ENCODE measurements around the gene ERAP2.

DNA sequence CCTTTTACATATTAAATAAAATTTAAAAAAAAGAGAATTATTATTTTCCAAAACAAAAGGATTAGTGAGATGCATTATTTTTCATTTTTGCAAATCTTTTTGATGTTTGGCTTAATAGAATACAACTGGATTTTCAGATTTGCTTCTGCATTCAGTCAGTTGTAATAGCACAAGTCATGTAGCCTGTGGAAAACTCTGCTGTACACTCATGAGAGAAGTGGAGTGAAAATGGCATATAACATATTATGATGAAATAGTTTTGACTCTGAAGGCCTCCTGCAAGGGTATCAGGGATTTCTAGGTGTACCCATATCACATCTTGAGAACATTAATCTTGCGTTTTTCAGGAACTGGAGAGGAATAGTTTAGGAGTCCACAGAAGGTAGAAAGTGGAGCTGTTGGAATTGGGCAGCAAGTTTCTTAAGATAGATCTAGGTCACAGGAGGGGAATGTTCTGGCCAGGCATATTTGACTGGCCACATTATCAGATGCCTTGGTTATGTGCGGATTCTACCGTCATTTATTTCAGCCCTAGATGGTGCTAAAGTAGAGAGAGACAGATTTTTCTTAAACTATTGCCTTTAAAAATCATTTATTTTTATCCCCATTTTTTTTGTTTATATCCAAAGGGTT is 75.9 kb downstream of the ERAP2 start:
- TF ChIP-seq, protein P1, sequence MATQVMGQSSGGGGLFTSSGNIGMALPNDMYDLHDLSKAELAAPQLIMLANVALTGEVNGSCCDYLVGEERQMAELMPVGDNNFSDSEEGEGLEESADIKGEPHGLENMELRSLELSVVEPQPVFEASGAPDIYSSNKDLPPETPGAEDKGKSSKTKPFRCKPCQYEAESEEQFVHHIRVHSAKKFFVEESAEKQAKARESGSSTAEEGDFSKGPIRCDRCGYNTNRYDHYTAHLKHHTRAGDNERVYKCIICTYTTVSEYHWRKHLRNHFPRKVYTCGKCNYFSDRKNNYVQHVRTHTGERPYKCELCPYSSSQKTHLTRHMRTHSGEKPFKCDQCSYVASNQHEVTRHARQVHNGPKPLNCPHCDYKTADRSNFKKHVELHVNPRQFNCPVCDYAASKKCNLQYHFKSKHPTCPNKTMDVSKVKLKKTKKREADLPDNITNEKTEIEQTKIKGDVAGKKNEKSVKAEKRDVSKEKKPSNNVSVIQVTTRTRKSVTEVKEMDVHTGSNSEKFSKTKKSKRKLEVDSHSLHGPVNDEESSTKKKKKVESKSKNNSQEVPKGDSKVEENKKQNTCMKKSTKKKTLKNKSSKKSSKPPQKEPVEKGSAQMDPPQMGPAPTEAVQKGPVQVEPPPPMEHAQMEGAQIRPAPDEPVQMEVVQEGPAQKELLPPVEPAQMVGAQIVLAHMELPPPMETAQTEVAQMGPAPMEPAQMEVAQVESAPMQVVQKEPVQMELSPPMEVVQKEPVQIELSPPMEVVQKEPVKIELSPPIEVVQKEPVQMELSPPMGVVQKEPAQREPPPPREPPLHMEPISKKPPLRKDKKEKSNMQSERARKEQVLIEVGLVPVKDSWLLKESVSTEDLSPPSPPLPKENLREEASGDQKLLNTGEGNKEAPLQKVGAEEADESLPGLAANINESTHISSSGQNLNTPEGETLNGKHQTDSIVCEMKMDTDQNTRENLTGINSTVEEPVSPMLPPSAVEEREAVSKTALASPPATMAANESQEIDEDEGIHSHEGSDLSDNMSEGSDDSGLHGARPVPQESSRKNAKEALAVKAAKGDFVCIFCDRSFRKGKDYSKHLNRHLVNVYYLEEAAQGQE (IDR thresholded peaks at IDR 0.05; ENCODE audit: borderline replicate concordance): no peak
- TF ChIP-seq, protein P2, sequence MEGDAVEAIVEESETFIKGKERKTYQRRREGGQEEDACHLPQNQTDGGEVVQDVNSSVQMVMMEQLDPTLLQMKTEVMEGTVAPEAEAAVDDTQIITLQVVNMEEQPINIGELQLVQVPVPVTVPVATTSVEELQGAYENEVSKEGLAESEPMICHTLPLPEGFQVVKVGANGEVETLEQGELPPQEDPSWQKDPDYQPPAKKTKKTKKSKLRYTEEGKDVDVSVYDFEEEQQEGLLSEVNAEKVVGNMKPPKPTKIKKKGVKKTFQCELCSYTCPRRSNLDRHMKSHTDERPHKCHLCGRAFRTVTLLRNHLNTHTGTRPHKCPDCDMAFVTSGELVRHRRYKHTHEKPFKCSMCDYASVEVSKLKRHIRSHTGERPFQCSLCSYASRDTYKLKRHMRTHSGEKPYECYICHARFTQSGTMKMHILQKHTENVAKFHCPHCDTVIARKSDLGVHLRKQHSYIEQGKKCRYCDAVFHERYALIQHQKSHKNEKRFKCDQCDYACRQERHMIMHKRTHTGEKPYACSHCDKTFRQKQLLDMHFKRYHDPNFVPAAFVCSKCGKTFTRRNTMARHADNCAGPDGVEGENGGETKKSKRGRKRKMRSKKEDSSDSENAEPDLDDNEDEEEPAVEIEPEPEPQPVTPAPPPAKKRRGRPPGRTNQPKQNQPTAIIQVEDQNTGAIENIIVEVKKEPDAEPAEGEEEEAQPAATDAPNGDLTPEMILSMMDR (IDR thresholded peaks at IDR 0.05; ENCODE audit: poor library complexity, severe bottlenecking): no peak
- no peak for TF ChIP-seq RAD21 (conservative IDR thresholded peaks at IDR 0.05)
- TF ChIP-seq EP300 (conservative IDR thresholded peaks at IDR 0.05; ENCODE audit: poor library complexity, severe bottlenecking): no peak
- no peak for TF ChIP-seq EZH2 (IDR thresholded peaks at IDR 0.05; ENCODE audit: borderline replicate concordance, insufficient read depth, low read length, poor library complexity, severe bottlenecking)
